Measurements from ENCODE around the gene TMEM52B. TPM values are rescaled to one million over a fixed set of nuclear protein-coding genes. Genes with fewer than 3 reads are reported as not detected.
"Not testable (repeated sequence)": the region's sequence is repeated elsewhere in the genome, so short reads cannot be mapped to it uniquely, and the experiment has no call there.

The TMEM52B gene
- total RNA-seq, 2 experiments from 2014 or later, result not detected

DNA sequence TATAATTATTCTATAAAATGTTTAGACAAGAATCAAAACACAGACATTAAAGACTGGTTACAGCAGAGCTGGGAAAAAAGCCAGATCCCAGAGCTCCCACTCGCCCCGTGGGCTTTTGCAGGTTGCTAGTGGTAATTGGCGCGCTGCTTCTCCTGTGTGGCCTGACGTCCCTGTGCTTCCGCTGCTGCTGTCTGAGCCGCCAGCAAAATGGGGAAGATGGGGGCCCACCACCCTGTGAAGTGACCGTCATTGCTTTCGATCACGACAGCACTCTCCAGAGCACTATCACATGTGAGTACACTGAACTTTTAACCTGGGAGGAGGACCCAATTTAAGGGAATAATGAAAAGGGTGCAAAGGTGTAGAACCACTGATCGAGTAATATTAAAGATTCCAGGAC is 7.5 kb downstream of the TMEM52B start:
- intact Hi-C loops (cut with DNase I, micrococcal nuclease), result no loop called here
- H3K36me3 ChIP-seq (ENCODE audit: insufficient read depth, low read length), result no peaks in the 10 kb centered on the region
- no peak overlapping the region for H3K27ac ChIP-seq (ENCODE audit: low read depth in 1 of 2, low read length in 2 of 2)
- Mint-ChIP-seq H3K4me3 (no peak overlapping the region), H3K27ac (no peak overlapping the region), H3K36me3 (ENCODE audit: low read depth) (no peaks in the 10 kb centered on the region), H3K27me3 (peaks cover 43% of the 10 kb centered on the region), H3K4me1 (ENCODE audit: low read depth) (peaks cover 6% of the 10 kb centered on the region), H3K9me3 (no peaks in the 10 kb centered on the region)
- TF ChIP-seq, protein P1, sequence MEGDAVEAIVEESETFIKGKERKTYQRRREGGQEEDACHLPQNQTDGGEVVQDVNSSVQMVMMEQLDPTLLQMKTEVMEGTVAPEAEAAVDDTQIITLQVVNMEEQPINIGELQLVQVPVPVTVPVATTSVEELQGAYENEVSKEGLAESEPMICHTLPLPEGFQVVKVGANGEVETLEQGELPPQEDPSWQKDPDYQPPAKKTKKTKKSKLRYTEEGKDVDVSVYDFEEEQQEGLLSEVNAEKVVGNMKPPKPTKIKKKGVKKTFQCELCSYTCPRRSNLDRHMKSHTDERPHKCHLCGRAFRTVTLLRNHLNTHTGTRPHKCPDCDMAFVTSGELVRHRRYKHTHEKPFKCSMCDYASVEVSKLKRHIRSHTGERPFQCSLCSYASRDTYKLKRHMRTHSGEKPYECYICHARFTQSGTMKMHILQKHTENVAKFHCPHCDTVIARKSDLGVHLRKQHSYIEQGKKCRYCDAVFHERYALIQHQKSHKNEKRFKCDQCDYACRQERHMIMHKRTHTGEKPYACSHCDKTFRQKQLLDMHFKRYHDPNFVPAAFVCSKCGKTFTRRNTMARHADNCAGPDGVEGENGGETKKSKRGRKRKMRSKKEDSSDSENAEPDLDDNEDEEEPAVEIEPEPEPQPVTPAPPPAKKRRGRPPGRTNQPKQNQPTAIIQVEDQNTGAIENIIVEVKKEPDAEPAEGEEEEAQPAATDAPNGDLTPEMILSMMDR (IDR thresholded peaks at IDR 0.05), result no peak
- POLR2A ChIA-PET, result no interaction called here
- no peak for ATAC-seq (ENCODE audit: poor library complexity)
- H3K4me1 ChIP-seq (ENCODE audit: insufficient read depth, low read length), result no peaks in the 10 kb centered on the region
- DNase-seq, result peak in 3 of 14 experiments; percentile 25 to 65 (median 61)
- H3K9me3 ChIP-seq (ENCODE audit: control insufficient read depth in 1 of 2, insufficient read depth in 1 of 2, low read length in 2 of 2), result no peaks in the 10 kb centered on the region
- H3K27me3 ChIP-seq (ENCODE audit: control insufficient read depth in 1 of 2, insufficient read depth in 2 of 2, low read length in 2 of 2), result peaks cover 7 to 14% of the 10 kb centered on the region in 2 experiments
- CTCF ChIA-PET, result no interaction called here
- no peak overlapping the region for H3K4me3 ChIP-seq (ENCODE audit: low read length)

DNA sequence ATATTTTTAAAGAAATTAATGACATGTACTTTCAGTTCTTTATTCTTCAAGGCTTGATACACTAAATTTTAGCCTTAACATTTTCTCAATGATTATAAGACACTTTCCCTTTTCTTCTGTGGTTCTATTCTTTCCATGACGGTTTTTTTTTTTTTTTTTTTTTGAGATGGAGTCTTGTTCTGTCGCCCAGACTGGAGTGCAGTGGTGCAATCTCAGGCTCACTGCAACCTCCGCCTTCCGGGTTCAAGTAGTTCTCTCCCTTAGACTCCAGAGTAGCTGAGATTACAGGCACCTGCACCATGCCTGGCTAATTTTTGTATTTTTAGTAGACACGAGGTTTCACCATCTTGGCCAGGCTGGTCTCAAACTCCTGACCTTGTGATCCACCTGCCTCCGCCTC is 8.1 kb downstream of the TMEM52B start:
- H3K4me3 Mint-ChIP-seq; H3K4me1 Mint-ChIP-seq (ENCODE audit: low read depth); POLR2A ChIA-PET; H3K4me3 ChIP-seq (ENCODE audit: low read length); H3K9me3 ChIP-seq (ENCODE audit: control insufficient read depth in 1 of 2, insufficient read depth in 1 of 2, low read length in 2 of 2); H3K27ac Mint-ChIP-seq; H3K4me1 ChIP-seq (ENCODE audit: insufficient read depth, low read length); CTCF ChIA-PET; H3K36me3 ChIP-seq (ENCODE audit: insufficient read depth, low read length); H3K27ac ChIP-seq (ENCODE audit: low read depth in 1 of 2, low read length in 2 of 2); H3K9me3 Mint-ChIP-seq; H3K36me3 Mint-ChIP-seq (ENCODE audit: low read depth); intact Hi-C loops (cut with DNase I, micrococcal nuclease); ATAC-seq (ENCODE audit: poor library complexity); DNase-seq: not testable (repeated sequence)
- peaks cover 7 to 14% of the 10 kb centered on the region in 2 experiments for H3K27me3 ChIP-seq (ENCODE audit: control insufficient read depth in 1 of 2, insufficient read depth in 2 of 2, low read length in 2 of 2)
- H3K27me3 Mint-ChIP-seq, result peaks cover 42% of the 10 kb centered on the region

DNA sequence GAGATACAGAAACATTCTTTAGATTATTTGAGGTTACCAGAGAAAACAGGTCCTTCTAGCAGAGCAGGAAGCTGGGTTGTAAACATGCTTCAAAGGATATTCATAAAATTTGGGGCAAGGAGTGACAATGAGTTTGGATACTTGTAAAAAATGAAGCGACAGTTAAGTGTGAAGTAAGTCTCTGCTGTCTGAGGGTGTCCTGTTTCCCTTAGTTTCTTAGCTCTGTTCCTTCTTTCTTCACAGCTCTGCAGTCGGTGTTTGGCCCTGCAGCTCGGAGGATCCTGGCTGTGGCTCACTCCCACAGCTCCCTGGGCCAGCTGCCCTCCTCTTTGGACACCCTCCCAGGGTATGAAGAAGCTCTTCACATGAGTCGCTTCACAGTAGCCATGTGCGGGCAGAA is 10.8 kb downstream of the TMEM52B start:
- no peaks in the 10 kb centered on the region for H3K4me1 ChIP-seq (ENCODE audit: insufficient read depth, low read length)
- H3K27ac ChIP-seq (ENCODE audit: low read depth in 1 of 2, low read length in 2 of 2), result no peak overlapping the region
- DNase-seq (no peak), ATAC-seq (ENCODE audit: poor library complexity) (no peak)
- intact Hi-C loops (cut with DNase I, micrococcal nuclease), result loop anchor here (1.0 to 10.0 kb wide), 8 partner anchors 35 to 1495 kb away; partner anchors contain the start of gene RIMKLB (in 1 of the 2)
- Mint-ChIP-seq H3K9me3 (no peaks in the 10 kb centered on the region), H3K4me1 (ENCODE audit: low read depth) (peaks cover 6% of the 10 kb centered on the region), H3K27ac (no peak overlapping the region), H3K27me3 (peaks cover 25% of the 10 kb centered on the region), H3K4me3 (no peak overlapping the region), H3K36me3 (ENCODE audit: low read depth) (no peaks in the 10 kb centered on the region)
- CTCF ChIA-PET, result interaction anchor here (2.0 kb wide), 1 partner anchor 37 kb away, joined by 14 read pairs; no protein-coding TSS in a partner anchor
- H3K27me3 ChIP-seq (ENCODE audit: control insufficient read depth in 1 of 2, insufficient read depth in 2 of 2, low read length in 2 of 2), result peaks cover 0 to 7% of the 10 kb centered on the region in 2 experiments
- H3K36me3 ChIP-seq (ENCODE audit: insufficient read depth, low read length), result no peaks in the 10 kb centered on the region
- TF ChIP-seq, protein P1 (IDR thresholded peaks at IDR 0.05), result no peak
- H3K4me3 ChIP-seq (ENCODE audit: low read length), result no peak overlapping the region
- POLR2A ChIA-PET, result no interaction called here
- no peaks in the 10 kb centered on the region for H3K9me3 ChIP-seq (ENCODE audit: control insufficient read depth in 1 of 2, insufficient read depth in 1 of 2, low read length in 2 of 2)

Measured in CD4-positive, alpha-beta T cell (primary cell).